GM19455 (cell line): Measurements from ENCODE around the gene ENPP3.
"Not testable (repeated sequence)": the region's sequence is repeated elsewhere in the genome, so short reads cannot be mapped to it uniquely, and the experiment has no call there.

Experiments
- ATAC-seq: cut with Tn5 transposase; IDR thresholded peaks from one replicate; pipeline ENCODE4 v1.9.1; 2021; ENCODE audit not compliant: unreplicated experiment

ENPP3 gene

GRCh38 chr6:131733376-131734016 lies 96.4 kb downstream of the ENPP3 start:
- ATAC-seq: no peak

GRCh38 chr6:131736003-131736596 lies 99.0 kb downstream of the ENPP3 start:
- ATAC-seq: no peak

GRCh38 chr6:131736811-131737210 lies 99.7 kb downstream of the ENPP3 start:
- no peak for ATAC-seq

GRCh38 chr6:131739136-131739535 lies 102.0 kb downstream of the ENPP3 start:
- ATAC-seq: no peak

- ATAC-seq: no peak
Measured at GRCh38 chr6:131740161-131740560, 103.1 kb downstream of the ENPP3 start.

GRCh38 chr6:131741688-131742393 lies 104.7 kb downstream of the ENPP3 start:
- ATAC-seq: no peak

- ATAC-seq: no peak
Measured at GRCh38 chr6:131744432-131745287, 107.6 kb downstream of the ENPP3 start.

- ATAC-seq: no peak
Measured at GRCh38 chr6:131745476-131745875, 108.4 kb downstream of the ENPP3 start.

GRCh38 chr6:131747821-131748353 lies 110.8 kb downstream of the ENPP3 start:
- no peak for ATAC-seq

GRCh38 chr6:131749023-131749422 lies 111.9 kb downstream of the ENPP3 start:
- no peak for ATAC-seq

GRCh38 chr6:131751012-131751715 lies 114.1 kb downstream of the ENPP3 start:
- ATAC-seq: not testable (repeated sequence)

- no peak for ATAC-seq
Measured at GRCh38 chr6:131754088-131754487, 117.0 kb downstream of the ENPP3 start.

GRCh38 chr6:131754715-131755567 lies 117.8 kb downstream of the ENPP3 start:
- no peak for ATAC-seq

GRCh38 chr6:131755597-131755996 lies 118.5 kb downstream of the ENPP3 start:
- ATAC-seq: no peak

- no peak for ATAC-seq
Measured at GRCh38 chr6:131756039-131756438, 118.9 kb downstream of the ENPP3 start.

- no peak for ATAC-seq
Measured at GRCh38 chr6:131758920-131759319, 121.8 kb downstream of the ENPP3 start.

- ATAC-seq: no peak
Measured at GRCh38 chr6:131761060-131761761, 124.1 kb downstream of the ENPP3 start.

- ATAC-seq: no peak
Measured at GRCh38 chr6:131761762-131762067, 124.6 kb downstream of the ENPP3 start.

GRCh38 chr6:131762984-131763383 lies 125.9 kb downstream of the ENPP3 start:
- ATAC-seq: no peak
